Activated T-helper 9 cell treated with anti-CD3 and anti-CD28 coated beads, Interleukin-2, amount 50 U/mL, for 16 hours (primary cell): ENCODE measurements around the gene TRIM32.

Source experiments
- DNase-seq: peaks from one replicate; pipeline ENCODE4 v3.0.0-alpha.2; 2020; ENCODE audit warnings: low read depth

TRIM32 gene

DNA sequence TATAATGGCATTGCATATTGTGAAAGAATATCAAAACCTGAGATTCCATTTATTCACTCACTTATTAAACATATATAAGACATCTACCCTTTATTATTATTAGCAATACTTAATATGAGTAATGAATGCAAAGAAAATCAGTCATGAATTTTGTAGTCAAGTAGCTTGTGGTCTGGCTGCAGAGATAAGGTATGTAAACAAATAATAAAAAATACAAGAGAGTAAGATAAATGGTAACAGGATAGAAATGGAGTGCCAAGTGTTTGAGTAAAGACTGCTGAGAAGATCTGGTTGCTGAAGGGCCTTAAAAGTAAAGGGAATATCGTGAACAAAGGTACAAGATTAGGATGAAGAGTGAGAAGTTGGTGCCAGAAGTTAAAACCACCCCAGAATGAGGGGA lies 18.4 kb downstream of the TRIM32 start:
- DNase-seq, result no peak

DNA sequence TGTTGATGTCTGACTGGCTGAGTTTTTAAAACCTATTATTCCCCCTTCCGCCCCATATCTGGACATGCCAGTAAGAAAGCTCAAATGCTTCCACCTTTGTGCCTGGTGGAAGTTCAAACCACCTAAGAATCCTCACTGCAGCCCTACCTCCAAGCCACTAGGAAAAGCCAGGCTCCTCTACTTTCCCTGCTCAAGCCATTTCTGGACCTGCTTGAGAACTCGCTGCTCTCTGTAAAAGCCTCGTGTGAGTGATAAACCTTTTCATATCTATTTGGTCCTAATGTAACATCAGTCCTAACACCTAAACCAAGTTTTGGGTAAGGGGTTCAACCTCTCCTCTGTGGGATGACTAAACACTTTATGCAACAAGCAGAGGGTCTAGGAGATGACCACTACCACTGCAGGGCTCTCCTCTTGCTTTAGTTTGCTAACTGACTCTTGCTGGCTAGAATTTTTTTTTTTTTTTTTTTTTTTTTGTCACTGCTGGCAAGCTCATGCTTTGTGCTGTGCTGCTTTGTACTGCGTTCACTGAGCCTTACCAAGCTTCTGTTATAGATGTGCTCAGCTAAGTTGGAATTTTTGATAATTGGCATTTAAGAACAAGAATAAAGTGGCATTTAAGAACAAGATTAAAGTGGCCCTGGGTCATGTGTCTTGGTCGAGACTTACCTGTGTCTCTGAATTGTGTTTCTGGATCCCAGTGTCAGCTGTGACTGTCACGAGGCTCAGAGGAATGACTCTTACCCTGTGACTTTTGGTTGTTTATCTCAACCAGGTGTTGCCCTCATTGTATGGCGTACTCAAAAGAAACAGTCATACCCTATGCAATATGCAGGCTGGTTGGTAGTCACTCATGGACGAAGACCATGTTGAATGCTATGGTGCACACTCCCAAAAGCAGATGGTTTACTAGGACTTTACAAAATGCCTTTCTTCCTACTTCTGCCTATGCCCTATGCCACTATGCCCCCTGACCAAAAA lies 19.5 kb downstream of the TRIM32 start:
- no peak for DNase-seq

DNA sequence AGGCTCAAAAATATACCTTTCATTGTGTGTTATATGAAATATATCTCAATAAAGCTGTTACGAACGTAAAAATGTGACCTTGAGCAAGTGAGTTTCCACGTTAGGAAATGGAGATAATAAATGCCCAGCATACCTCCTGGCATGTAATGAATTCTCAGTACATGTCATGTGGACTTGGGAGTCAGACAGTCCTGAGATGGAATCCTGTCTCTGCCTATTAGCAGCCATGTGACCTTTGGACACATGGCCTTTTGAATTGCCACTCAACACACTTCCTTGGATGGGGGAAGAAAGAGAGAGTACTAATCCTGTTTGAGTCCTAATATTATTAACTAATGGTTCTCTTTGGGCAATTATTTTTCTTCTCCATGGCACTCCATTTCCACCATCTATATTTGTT lies 25.7 kb downstream of the TRIM32 start:
- no peak for DNase-seq

DNA sequence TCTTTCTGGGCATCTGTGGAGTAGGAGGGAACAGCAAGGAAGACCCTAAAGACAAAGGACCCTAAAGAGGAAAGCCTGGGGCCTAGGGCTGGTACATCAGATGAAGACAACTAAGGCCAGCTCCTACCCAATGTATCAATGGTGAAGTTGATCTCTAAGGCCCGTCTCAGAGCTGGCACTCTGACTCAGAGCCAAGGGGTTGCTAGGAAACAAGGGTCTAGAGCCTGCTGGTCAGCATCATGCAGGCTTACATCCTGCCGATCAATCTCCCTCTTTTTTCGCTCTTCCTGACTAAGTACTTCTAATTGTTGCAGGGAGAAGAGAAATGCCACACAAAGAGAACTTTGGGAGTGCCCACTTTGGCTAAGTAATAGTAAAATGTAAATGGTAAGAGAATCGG lies 26.2 kb downstream of the TRIM32 start:
- no peak for DNase-seq

DNA sequence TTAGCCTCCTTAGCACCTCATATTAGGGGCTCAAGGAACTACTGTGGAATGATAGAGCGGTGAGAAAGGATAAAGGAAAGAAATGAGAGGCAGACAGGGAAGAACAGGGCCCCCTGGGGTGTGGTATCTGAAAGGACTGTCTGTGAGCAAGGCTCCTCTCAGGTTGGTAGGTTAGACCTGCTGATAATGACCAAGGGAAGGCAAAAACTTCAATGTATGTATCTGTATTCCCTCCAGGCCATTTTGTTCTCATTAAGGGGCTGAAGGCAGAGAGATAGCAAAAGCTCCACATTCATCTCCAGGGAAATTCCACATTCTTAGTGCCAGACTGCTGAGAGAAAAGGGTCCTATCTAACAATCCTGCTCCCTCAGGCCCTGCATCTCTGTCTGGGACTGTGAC lies 28.6 kb downstream of the TRIM32 start:
- no peak for DNase-seq

DNA sequence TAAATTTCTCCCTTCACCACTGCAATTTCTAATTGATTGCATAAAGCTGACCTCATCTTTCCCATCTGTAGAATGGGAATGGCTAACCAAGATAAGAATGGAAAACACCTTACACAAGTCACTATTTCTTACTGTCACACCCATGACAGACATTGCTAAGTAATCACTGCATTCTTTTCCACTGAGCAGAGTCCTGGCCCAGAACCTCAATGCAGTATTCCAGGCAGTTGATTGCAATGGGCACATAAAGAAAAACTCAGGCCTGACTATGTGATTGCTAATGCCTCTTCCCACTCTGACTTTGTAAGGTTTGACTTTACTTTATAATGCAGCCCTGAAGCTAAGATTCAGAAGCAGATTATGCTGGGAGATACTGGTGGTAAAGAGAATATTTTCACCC lies 29.3 kb downstream of the TRIM32 start:
- no peak for DNase-seq

DNA sequence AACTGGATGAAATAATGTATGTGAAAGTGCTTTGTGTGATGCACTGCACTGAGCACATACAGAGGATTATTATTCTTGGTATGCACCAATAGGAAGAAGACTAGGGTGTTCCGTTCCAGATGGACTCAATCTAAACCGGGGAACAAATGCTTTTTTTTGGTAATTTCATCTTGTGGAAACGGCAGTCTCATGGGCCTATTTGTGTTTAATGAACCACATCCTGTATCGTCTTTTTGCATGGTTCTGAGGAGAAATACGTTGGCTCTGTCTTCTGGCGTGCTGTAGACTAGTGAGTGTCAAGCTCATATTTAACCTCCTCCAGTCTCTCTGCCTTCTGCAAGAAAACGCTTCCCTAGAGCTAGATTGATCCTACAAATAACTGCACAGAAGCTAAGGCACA lies 30.0 kb downstream of the TRIM32 start:
- no peak for DNase-seq

DNA sequence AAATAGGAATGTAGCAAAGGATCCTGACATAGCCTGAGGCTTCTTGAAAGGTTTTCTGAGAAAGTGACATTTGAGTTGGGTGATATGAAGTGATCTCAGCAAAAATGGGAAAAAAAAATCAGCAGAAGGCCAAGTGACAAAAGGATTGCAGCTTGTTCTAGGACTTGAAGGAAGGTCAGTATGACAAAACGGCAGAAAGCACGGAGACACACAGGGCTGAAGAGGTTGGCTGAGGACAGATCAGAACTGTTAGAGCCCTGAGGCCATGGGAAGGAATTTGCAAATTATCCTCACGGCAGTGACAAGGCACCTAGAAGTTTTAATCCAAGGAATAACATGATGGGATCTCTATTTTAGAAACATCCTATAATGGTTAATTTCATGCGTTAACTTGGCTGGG lies 31.0 kb downstream of the TRIM32 start:
- no peak for DNase-seq

DNA sequence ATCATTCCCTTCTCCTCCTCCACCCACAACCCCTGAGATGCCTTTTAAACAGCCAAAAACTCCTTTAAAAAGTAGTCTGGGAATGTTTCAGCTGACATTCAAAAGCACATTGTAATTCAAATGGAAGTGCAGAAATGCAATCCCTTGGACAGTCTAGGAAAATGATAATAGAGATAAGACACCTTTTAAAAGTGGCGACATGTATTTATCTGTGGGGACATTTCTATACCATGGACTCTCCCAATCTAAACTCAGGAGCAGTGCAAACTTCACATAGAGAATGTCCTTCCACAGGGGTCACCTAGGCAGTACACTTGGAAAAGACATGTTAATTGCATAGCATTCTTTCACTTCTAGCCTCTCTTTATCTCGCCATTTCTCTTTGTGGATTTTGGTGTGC lies 33.0 kb downstream of the TRIM32 start:
- no peak for DNase-seq

DNA sequence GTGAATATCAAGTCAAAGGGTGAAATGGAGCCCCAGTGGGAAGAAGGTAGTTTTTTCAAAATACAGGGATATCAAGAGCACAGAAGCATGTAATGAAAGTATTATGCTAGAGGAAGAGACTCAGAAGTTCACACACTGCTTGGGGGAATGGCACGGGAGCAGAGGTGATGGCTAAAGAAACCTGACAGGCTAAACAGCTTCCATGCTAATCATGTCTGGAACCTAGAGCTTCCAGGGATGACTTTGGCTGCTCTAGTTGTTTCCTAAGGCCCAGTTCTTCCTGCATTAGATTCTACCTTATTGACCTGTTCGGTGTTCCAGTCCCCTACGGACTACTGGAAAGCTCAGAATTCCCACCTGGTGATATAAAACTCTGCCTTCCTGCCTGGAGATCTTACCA lies 34.3 kb downstream of the TRIM32 start:
- DNase-seq, result no peak

DNA sequence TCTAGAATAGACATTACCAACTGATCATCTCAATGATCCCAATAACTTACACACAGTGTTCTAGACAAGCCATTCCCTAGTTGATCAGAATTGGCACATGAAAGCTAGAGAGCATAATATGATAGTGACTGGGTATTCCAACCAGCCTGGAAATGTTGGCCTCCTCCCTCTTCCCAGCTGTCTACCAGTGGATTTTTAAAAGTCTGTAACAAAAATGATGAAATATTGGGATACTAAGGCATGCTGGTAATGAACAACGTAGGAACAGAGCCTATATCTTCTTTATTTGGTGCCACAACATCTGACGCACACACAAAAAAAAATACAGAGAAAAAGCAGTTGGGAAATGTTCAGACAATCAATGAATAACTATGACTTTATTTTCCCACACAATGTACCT lies 34.8 kb downstream of the TRIM32 start:
- DNase-seq, result no peak

DNA sequence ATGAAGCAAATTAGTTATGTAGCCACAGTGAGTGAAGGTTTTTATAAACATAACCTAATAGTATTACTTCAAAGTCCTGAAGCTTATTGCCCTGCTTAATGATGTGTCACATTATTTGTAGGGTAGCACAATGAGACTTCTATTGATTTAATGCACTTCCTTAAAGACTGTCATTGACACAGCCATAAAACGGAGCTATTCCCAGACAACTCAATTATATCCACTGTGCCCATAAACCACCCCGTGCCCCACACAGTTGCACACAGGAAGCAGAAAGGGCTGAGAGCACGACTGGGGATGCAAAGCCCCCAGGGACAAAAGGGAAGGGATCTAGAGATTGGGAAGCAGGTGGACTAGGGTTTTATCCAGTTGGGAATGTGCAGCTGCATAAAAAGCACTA lies 37.0 kb downstream of the TRIM32 start:
- no peak for DNase-seq

DNA sequence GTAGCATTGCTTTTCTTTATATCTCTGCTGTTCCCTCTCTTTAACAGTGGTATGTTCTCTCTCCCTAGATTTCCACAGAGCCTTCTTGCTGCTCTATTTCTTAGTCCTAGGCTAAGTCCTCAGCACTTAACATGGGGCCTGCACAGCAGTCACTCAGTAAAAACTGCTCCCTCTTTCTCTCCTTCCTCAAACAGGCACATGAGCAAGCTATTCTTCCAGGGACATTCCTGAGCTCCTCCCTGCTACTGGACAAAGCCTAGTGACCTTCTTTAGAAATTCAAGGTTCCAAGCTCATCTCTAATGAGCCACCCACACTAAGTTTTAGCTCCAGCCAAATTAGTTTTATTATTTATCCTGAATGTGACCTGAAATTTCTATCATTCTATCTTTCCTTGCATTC lies 39.5 kb downstream of the TRIM32 start:
- DNase-seq, result no peak

DNA sequence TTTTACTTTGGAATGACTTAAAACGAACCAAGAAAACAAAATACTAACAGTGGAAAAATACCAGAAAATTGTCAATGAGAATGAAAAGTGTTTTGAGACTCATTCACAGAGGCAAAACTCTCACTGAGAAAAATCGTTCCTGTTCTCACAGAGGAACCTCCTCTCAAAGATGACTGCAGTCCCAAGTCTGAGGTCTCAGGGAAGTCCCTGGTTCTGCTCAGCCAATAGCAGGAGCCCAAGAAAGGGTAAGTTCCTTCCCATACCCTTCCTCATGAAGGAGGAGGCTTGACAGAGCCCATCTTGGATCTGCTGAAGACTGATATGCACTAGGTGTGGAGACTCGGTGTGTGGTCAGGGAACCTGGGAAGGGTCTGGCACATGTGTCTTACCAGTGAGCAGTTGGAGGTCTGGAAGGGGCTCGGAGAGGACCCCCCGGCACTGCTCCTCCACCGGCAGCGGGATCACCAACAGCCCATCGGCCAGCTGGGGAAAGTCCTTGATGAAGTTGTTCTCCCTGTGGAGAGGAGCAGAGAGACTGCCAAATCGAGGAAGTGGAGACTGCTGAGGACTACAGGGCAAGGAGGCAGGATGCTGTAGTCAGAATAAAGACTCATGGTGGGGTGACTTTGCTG lies 46.0 kb downstream of the TRIM32 start:
- DNase-seq, result no peak

DNA sequence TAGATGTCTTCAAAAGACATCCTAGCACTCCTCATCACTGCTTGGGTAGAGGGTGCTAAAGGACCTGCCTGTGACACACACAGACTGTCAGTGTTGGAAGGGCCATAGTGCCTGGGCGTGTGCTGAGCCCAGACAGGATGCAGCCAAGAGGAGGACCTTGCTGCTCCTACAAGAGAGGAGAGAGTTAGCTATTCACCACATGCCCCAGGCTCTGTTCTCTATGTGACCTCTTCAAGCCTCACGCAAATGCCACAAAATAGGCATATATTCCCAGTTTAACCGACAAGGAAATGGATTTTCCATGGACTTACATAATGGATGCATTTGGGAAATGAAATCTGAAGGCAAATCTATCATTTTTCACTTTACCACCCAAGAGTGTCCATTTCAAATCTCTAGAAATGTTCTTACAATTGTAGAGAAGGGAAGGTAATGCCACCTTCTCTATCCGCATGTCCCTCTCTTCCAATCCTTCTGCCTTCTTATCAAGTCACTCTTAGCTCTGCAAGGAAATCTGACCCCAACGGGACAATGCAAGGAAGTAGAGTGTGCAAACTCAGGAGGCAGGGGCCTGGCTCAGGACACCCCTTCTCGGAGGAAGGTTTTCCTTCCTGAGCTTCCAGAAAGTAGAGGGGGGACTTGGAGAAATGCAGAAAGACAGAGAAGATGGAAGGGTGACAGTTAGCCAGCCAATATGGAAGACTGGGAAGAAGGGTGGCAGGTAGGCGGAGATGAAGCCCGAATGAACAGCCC lies 49.5 kb downstream of the TRIM32 start:
- no peak for DNase-seq

DNA sequence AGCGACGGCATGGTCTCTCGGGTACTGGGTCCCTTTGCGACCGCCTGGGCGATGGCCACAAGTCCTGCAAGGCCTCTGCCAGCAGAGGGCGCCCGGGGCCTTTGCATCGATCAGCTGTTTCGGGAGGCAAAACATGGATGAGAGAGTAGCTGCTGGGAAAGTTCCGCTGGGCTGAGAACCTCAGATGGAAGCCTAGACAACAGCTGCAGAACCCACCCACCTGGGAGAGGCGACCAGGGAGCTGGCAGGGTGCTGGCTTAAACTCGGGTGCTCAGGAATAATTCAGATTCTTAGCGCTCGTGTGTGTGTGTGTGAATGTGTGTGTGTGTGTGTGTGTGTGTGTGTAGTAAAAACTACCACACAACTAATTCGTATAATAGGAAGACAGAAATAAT lies 50.0 kb downstream of the TRIM32 start:
- peak; percentile 6 for DNase-seq

DNA sequence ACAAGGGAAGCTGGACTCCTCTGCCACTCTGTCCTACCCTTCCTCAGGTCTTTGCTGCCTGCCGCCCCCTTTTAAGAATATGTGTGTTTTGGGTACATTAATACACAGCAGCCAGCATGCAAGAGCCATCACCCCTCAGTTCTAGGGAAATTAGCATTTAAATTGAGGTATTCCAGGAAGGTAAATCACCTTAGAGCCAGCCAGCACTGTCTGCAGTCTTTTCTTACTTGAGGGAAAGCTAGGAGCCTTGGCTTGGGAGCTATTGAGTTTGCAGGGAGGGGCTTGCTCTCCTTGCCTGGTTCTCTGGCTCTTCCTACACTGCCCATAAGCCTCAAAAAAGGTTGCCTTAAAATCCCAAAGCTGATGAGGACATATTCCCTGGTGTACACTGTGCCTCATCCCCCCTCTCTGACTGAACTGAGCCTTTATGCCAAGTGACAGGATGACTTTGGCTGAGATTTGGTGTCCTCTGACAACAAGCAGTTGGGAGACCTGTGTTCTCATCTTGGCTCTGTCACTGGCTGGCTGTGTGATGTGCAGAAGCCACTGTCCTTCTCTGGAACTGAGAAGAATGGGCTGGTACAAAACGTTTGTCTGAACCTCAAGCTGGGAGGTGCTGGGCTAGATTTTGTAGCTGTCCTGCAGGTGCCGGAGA lies 54.1 kb downstream of the TRIM32 start:
- DNase-seq, result no peak

DNA sequence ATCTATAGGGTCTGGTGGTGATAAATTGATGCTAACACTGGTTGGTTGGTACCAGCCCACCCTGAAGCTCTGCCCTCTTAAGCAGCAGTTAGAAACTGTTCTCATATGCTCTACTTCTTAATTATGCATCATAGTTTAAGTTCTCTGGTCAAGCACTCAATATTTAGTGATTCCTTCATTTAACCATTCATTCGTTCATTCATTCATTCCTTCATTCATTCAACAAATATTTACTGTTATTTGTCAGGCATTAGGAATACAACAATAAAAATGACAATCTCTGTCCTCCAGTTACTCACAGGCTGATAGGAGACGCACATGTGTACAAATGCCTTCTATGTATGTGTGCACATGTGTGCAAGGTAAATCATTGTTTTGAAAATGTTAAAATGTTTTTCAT lies 54.6 kb downstream of the TRIM32 start:
- DNase-seq, result no peak

DNA sequence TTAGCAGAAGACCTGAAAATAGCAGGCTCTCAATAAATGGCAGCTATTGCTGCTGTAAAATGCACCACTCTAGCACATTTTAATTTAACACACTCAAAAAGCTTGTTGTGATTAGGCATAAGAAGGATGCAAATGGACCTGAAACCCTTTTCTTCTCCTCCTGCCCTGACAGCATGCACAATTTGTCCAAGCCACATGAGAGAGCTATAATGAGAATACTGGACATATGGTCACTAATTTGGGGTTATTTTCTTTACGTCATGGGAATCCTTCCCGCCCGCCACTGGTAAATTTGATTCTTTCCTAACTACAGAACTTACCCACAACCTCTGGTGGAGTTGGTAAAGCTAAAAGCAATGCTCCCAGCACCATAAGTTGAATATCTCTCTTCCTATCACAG lies 62.1 kb downstream of the TRIM32 start:
- DNase-seq, result no peak

DNA sequence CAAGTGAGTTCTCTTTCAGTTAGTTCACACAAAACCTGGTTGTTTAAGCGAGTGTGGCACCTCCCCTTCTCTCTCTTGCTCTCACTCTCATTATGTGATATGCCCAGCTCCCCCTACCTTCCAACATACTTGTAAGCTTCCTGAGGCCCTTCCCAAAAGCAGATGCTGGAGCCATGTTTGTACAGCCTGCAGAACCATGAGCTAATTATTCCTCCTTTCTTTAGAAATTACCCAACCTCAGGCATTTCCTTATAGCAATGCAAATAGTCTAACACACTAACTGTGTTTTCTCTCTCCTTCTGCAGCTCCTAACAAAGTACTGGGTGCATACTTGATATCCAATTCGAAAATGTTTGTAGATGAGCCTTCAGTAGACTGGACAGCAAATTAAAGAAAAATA lies 62.7 kb downstream of the TRIM32 start:
- no peak for DNase-seq

DNA sequence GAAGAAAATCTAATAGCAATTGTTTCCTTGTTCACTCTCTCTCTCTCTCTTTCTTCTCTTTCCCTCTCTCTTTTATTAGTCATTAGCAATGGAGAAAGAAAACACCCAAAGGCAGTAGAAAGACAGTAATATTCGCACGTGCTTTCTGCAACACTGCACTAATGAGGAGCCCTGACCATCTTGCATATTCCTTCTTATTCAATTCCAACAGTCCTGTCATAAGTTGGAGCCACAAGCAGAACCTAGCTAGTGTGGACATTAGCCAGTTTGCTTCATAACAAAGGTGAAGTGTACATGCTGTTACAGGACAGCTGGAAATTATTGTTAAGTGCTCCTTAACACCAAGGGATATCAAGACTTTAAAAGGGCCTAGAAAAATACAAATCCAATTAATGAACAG lies 63.4 kb downstream of the TRIM32 start:
- no peak for DNase-seq
